H1 (cell line): ENCODE results near the gene OR10V1. TPM values are rescaled to one million over a fixed set of nuclear protein-coding genes. Genes with fewer than 3 reads are reported as not detected.

ENCODE experiments used
- CTCF ChIA-PET: fragments of 300-600 bp; sonication (Branson Sonifier 250); formaldehyde crosslinking; loops from one replicate; lab custom pipeline; 2021; ENCODE audit not compliant: partially characterized antibody; lab: Charles Lee
- POLR2A ChIA-PET: fragments of 300-600 bp; sonication (Branson Sonifier 250); formaldehyde crosslinking; loops from one replicate; lab custom pipeline; 2021; ENCODE audit warnings: inconsistent platforms; ENCODE audit not compliant: partially characterized antibody; lab: Charles Lee
- DNase-seq, 2 experiments: peaks; one replicate each; pipeline versions ENCODE4 v3.0.0 to v3.0.0-alpha.2; 2010 to 2022; ENCODE audit warnings: low spot score in 2 of 2, low read depth in 1 of 2, mixed read lengths in 1 of 2
- FAIRE-seq: peaks from 2 replicates; lab custom pipeline; 2011; peaks lifted over from hg19 to GRCh38; lab: Jason Lieb, UNC
- H2AFZ ChIP-seq: 2 replicates; pipeline ENCODE4 v1.8.1; 2012; ENCODE audit warnings: low read length, inconsistent platforms
- H2AK5ac ChIP-seq: 2 replicates; pipeline ENCODE4 v1.6.1; 2013; ENCODE audit warnings: low read depth, low read length
- H2BK120ac ChIP-seq: replicated peaks from 2 replicates; pipeline ENCODE3; 2013; ENCODE audit warnings: low read depth, low read length, inconsistent platforms
- H2BK12ac ChIP-seq: 2 replicates; pipeline ENCODE4 v1.6.1; 2013; ENCODE audit warnings: low read depth, low read length
- H2BK15ac ChIP-seq: 2 replicates; pipeline ENCODE4 v1.6.1; 2013; ENCODE audit warnings: low read length
- H2BK20ac ChIP-seq: 2 replicates; pipeline ENCODE4 v1.6.1; 2013; ENCODE audit warnings: low read length
- H2BK5ac ChIP-seq: 2 replicates; pipeline ENCODE4 v1.6.1; 2013; ENCODE audit warnings: low read depth, low read length
- H3K14ac ChIP-seq: 2 replicates; pipeline ENCODE4 v1.6.1; 2013; ENCODE audit warnings: inconsistent platforms; ENCODE audit not compliant: insufficient read length
- H3K18ac ChIP-seq: 2 replicates; pipeline ENCODE4 v1.6.1; 2013; ENCODE audit warnings: low read length; ENCODE audit errors: extremely low read depth
- H3K23ac ChIP-seq: 2 replicates; pipeline ENCODE4 v1.6.1; 2013; ENCODE audit warnings: inconsistent platforms; ENCODE audit not compliant: insufficient read length
- H3K23me2 ChIP-seq: 2 replicates; pipeline ENCODE4 v1.6.1; 2013; ENCODE audit warnings: low read depth, low read length
- H3K27ac ChIP-seq: 2 replicates; pipeline ENCODE4 v1.6.1; 2011; ENCODE audit warnings: low read depth, low read length, inconsistent platforms
- H3K27me3 ChIP-seq, 4 experiments: replicated peaks in 1 of 4; 1 replicate in 1 of 4; 2 replicates in 3 of 4; pipeline versions ENCODE4 v1.6.1 to v1.8.1; 2011 to 2013; ENCODE audit warnings: low read length in 3 of 4, mild to moderate bottlenecking in 3 of 4, inconsistent platforms in 2 of 4, mixed read lengths in 2 of 4, moderate library complexity in 1 of 4; ENCODE audit not compliant: control insufficient read depth in 3 of 4, insufficient read depth in 3 of 4; ENCODE audit errors: extremely low read depth in 1 of 4
- H3K36me3 ChIP-seq, 4 experiments: 2 replicates each; pipeline versions ENCODE4 v1.6.1 to v1.8.1; 2011 to 2013; ENCODE audit warnings: mild to moderate bottlenecking in 4 of 4, low read length in 3 of 4, moderate library complexity in 2 of 4, control low read depth in 1 of 4, inconsistent platforms in 1 of 4; ENCODE audit not compliant: insufficient read depth in 4 of 4, control insufficient read depth in 2 of 4
- H3K4ac ChIP-seq: replicated peaks from 2 replicates; pipeline ENCODE3; 2013; ENCODE audit warnings: low read length, low read depth, mixed read lengths, inconsistent platforms; ENCODE audit not compliant: insufficient read length
- H3K4me1 ChIP-seq, 4 experiments: replicated peaks in 1 of 4; 1 replicate in 1 of 4; 2 replicates in 3 of 4; pipeline versions ENCODE4 v1.6.1 to v1.8.1; 2011 to 2013; ENCODE audit warnings: low read length in 3 of 4, inconsistent platforms in 2 of 4, mixed read lengths in 1 of 4; ENCODE audit not compliant: insufficient read depth in 4 of 4, control insufficient read depth in 3 of 4
- H3K4me2 ChIP-seq, 2 experiments: 2 replicates each; pipeline versions ENCODE4 v1.6.1 to v1.8.1; 2011 to 2013; ENCODE audit warnings: low read depth in 2 of 2, low read length in 2 of 2, control low read depth in 1 of 2, inconsistent platforms in 1 of 2, mild to moderate bottlenecking in 1 of 2; ENCODE audit not compliant: insufficient read depth in 1 of 2
- H3K4me3 ChIP-seq, 4 experiments: fragments of 200-600, 300-600 bp in 1 of 4; sonication (generic), shearing (Covaris generic), sonication (Bioruptor Twin) in 1 of 4; 2 replicates each; pipeline versions ENCODE4 v1.5.1 to v1.8.1; 2011 to 2016; ENCODE audit warnings: low read length in 4 of 4, low read depth in 3 of 4, control low read depth in 2 of 4, inconsistent platforms in 2 of 4, mild to moderate bottlenecking in 2 of 4, mixed read lengths in 1 of 4, moderate library complexity in 1 of 4; ENCODE audit not compliant: insufficient read depth in 2 of 4; ENCODE audit errors: extremely low read depth in 1 of 4
- H3K56ac ChIP-seq: replicated peaks from 2 replicates; pipeline ENCODE3; 2013; ENCODE audit warnings: low read depth, mild to moderate bottlenecking, mixed read lengths, low read length, inconsistent platforms; ENCODE audit not compliant: insufficient read length
- H3K79me1 ChIP-seq: 2 replicates; pipeline ENCODE4 v1.6.1; 2013; ENCODE audit warnings: low read depth, low read length, control low read depth
- H3K79me2 ChIP-seq, 2 experiments: 2 replicates each; pipeline versions ENCODE4 v1.6.1 to v1.8.1; 2012 to 2013; ENCODE audit warnings: low read length in 2 of 2, mild to moderate bottlenecking in 2 of 2, inconsistent platforms in 1 of 2; ENCODE audit not compliant: insufficient read depth in 2 of 2, control insufficient read depth in 1 of 2
- H3K9ac ChIP-seq, 4 experiments: replicated peaks in 1 of 4; 1 replicate in 1 of 4; 2 replicates in 3 of 4; pipeline versions ENCODE4 v1.6.1 to v1.8.1; 2011 to 2013; ENCODE audit warnings: low read depth in 3 of 4, low read length in 3 of 4, control low read depth in 2 of 4, mild to moderate bottlenecking in 2 of 4, moderate library complexity in 2 of 4, inconsistent platforms in 1 of 4; ENCODE audit errors: extremely low read depth in 1 of 4
- H3K9me3 ChIP-seq, 2 experiments: 2 replicates each; pipeline versions ENCODE4 v1.6.1 to v1.8.1; 2012 to 2013; ENCODE audit warnings: mild to moderate bottlenecking in 2 of 2, moderate library complexity in 2 of 2, control low read depth in 1 of 2, inconsistent platforms in 1 of 2, low read depth in 1 of 2, low read length in 1 of 2, mixed read lengths in 1 of 2; ENCODE audit not compliant: insufficient read depth in 2 of 2
- H4K20me1 ChIP-seq, 2 experiments: replicated peaks in 1 of 2; 2 replicates each; pipeline versions ENCODE3 to v1.8.1; 2011 to 2013; ENCODE audit warnings: inconsistent platforms in 2 of 2, low read length in 2 of 2, mild to moderate bottlenecking in 1 of 2; ENCODE audit not compliant: insufficient read depth in 2 of 2, control insufficient read depth in 1 of 2
- H4K5ac ChIP-seq: 2 replicates; pipeline ENCODE4 v1.6.1; 2013; ENCODE audit warnings: low read length, low read depth, mixed read lengths, inconsistent platforms; ENCODE audit not compliant: insufficient read length
- H4K8ac ChIP-seq: 2 replicates; pipeline ENCODE4 v1.8.0; 2013; ENCODE audit warnings: mild to moderate bottlenecking, moderate library complexity, low read length, inconsistent platforms; ENCODE audit not compliant: insufficient read depth; ENCODE audit errors: extremely low read depth
- H4K91ac ChIP-seq: replicated peaks from 2 replicates; pipeline ENCODE3; 2013; ENCODE audit warnings: low read length, mixed read lengths, inconsistent platforms; ENCODE audit not compliant: insufficient read length
- KDM5A ChIP-seq: fragments of 200-600 bp; IDR thresholded peaks from 2 replicates; pipeline ENCODE4 v1.7.1; 2012; ENCODE audit warnings: mild to moderate bottlenecking, low read length, inconsistent platforms, mixed read lengths
- WGBS, 2 experiments: shearing (Covaris generic) in 1 of 2; methylation state at CpG; one replicate each; pipeline versions ENCODE4 v1.1.6 to v1.1.7; 2013 to 2015; ENCODE audit warnings: low lambda C conversion rate in 2 of 2, mixed read lengths in 2 of 2, inconsistent platforms in 1 of 2, low coverage in 1 of 2, missing lambda C conversion rate in 1 of 2; ENCODE audit not compliant: insufficient replicate concordance in 2 of 2, insufficient coverage in 1 of 2, insufficient read length in 1 of 2; ENCODE audit errors: extremely low coverage in 1 of 2, missing lambda C conversion rate in 1 of 2; 5-methylcytosine and 5-hydroxymethylcytosine counted together
- polyA plus RNA-seq, 7 experiments: library from polyadenylated mRNA; depleted of rRNA in 3 of 7; stranded (reverse) in 5 of 7; unstranded in 2 of 7; fragments of >200 nt in 5 of 7; fragments of 200-250 nt in 2 of 7; gene quantifications; 1 replicate in 5 of 7; 2 replicates in 1 of 7; 4 replicates in 1 of 7; pipeline versions ENCODE4 v1.2.1 to v1.2.3, GENCODE V29; 2011 to 2013; ENCODE audit warnings: missing spikeins in 2 of 7, mixed read lengths in 2 of 7
- total RNA-seq: library from RNA; stranded (reverse); fragmentation: NEBNext Ultra II Directional; extraction: Animal tissue kit (Norgen Biotek cat#: 25700); gene quantifications from 2 replicates; pipeline ENCODE4 v1.2.1, GENCODE V29; 2021

Gene OR10V1
- total and polyA plus RNA-seq, 2 of the 8 experiments (the other 6 are each of a cell fraction or from before 2014, with no cell fraction given): not detected

DNA sequence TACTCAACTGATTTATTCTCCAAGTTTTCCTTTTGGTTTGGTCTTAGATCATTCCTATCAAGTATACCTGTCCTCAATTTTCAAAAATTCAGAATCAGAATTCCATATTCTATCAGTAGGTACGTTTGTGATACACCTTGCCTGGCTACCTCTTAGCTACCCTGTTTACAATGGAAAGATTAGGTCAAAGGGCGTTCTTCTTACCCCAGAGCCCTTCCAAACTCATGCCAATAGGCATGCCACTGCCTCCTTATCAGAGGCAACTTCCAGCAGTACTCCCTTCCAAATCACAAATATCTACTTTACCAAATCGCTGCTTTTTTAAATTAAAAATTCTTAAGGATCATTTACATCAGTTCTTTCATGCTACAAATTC lies 45.8 kb downstream of the OR10V1 start:
- no peak overlapping the region for H2BK12ac ChIP-seq
- POLR2A ChIA-PET: no interaction called here
- no peak overlapping the region for H3K56ac ChIP-seq
- H3K27ac ChIP-seq: no peak overlapping the region
- peaks cover 0 to 14% of the 10 kb centered on the region in 2 experiments; a peak in 2 of 4 replicates for H3K79me2 ChIP-seq
- no peaks in the 10 kb centered on the region for H3K9me3 ChIP-seq
- H2BK20ac ChIP-seq: no peak overlapping the region
- H2BK15ac ChIP-seq: no peak overlapping the region
- H3K4me2 ChIP-seq: peak overlapping the region; percentile 71 to 74
- H4K91ac ChIP-seq: no peak overlapping the region
- H4K5ac ChIP-seq: no peak overlapping the region
- DNase-seq (no peak), FAIRE-seq (no peak)
- H2AK5ac ChIP-seq: no peak overlapping the region
- peak overlapping the region in 1 of 4 experiments; percentile 58; a peak in 2 of 7 replicates for H3K9ac ChIP-seq
- H3K4me3 ChIP-seq: peak overlapping the region; percentile 72 to 83 (median 74); a peak in 7 of 8 replicates
- no peak overlapping the region for H4K8ac ChIP-seq
- no peak overlapping the region for H3K4ac ChIP-seq
- H3K23ac ChIP-seq: no peak overlapping the region
- H3K79me1 ChIP-seq: no peaks in the 10 kb centered on the region
- H2AFZ ChIP-seq: no peak overlapping the region
- no peak overlapping the region for H3K18ac ChIP-seq
- no peak overlapping the region for H3K14ac ChIP-seq
- peaks cover 1 to 3% of the 10 kb centered on the region in 2 experiments for H4K20me1 ChIP-seq
- peaks cover 3% of the 10 kb centered on the region for H3K23me2 ChIP-seq
- TF ChIP-seq KDM5A: no peak
- TF ChIP-seq, all 59 proteins: peak for 0
- H3K36me3 ChIP-seq: peaks cover 3 to 31% (median 17%) of the 10 kb centered on the region in 4 experiments; a peak in 6 of 8 replicates
- H3K4me1 ChIP-seq: peaks cover 0 to 8% (median 3%) of the 10 kb centered on the region in 4 experiments; a peak in 2 of 7 replicates
- no peaks in the 10 kb centered on the region for H3K27me3 ChIP-seq
- no peak overlapping the region for H2BK120ac ChIP-seq
- no peak overlapping the region for H2BK5ac ChIP-seq
- CTCF ChIA-PET: interaction anchor here (1.7 kb wide), 1 partner anchor 12 kb away, joined by 11 read pairs; no protein-coding TSS in a partner anchor
- 56 to 100% methylated on average over 1 to 3 of the region's 3 CpGs for WGBS, 2 experiments
